GM18951 (cell line): ENCODE measurements around the gene ARFGEF2.
A peak's percentile ranks its signal among the peaks of the same experiment; 100 is the strongest.
"Not testable (repeated sequence)": the region's sequence is repeated elsewhere in the genome, so short reads cannot be mapped to it uniquely, and the experiment has no call there.

ENCODE experiments used
- POLR2A ChIP-seq: IDR thresholded peaks from 4 replicates; pipeline ENCODE4 v1.6.1; 2011; ENCODE audit warnings: mild to moderate bottlenecking; ENCODE audit not compliant: insufficient read length, insufficient read depth; ENCODE audit errors: extremely low read depth
- in situ Hi-C: fragments of 300-500 bp; cut with MboI; formaldehyde crosslinking; loops from one replicate; pipeline ENCODE4 v1.12.0; 2022; ENCODE audit warnings: low sequenced_read_pairs, mixed read lengths, inconsistent platforms; ENCODE audit not compliant: unreplicated experiment

ARFGEF2 gene

GRCh38 chr20:48921168-48921882, at the start of gene ARFGEF2:
Gene ARFGEF2 (plus strand): TSS chr20:48921711. CDS start chr20:48921890, 179 bp downstream.
- in situ Hi-C loops: no loop called here
- peak; percentile 96 for TF ChIP-seq POLR2A

GRCh38 chr20:48875233-48875913, 46.1 kb upstream of the ARFGEF2 start:
- no peak for TF ChIP-seq POLR2A
- in situ Hi-C loops: no loop called here

GRCh38 chr20:48875914-48876240, 45.6 kb upstream of the ARFGEF2 start:
- TF ChIP-seq POLR2A: no peak
- in situ Hi-C loops: no loop called here

- in situ Hi-C loops: no loop called here
- no peak for TF ChIP-seq POLR2A
These were observed 44.2 kb upstream of the ARFGEF2 start for GRCh38 chr20:48877304-48877703.

GRCh38 chr20:48878534-48879248, 42.8 kb upstream of the ARFGEF2 start:
- no peak for TF ChIP-seq POLR2A
- in situ Hi-C loops: no loop called here

DNA sequence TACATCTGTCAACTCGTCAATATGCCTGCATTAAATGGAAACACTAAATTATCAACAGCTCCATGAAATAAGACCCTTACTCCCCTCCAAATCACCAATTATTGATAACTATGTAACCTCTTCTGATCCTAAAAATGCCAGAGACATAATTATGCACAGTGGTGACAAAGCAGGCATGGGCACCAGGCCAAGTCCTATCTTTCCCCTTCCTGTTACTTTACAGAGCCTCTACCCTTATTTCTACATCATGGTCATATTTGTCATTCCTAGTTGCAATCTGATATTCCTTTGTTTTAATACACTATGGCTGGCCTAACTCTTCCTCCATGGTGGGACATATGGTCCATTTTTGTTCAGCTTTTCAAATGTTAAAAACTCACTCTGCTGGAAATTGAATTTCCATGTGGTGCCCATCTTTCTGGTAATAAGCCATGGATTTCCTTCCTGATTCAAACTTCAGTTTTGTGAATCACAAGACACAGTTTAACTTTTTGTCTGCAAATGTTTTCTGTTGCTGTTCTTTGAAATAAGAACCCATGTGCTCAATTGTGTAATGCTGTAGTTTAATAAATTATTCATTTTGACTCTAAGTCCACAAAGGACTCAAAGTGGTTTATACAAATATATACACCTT, 41.8 kb upstream of the ARFGEF2 start:
- in situ Hi-C loops: no loop called here
- TF ChIP-seq POLR2A: no peak

DNA sequence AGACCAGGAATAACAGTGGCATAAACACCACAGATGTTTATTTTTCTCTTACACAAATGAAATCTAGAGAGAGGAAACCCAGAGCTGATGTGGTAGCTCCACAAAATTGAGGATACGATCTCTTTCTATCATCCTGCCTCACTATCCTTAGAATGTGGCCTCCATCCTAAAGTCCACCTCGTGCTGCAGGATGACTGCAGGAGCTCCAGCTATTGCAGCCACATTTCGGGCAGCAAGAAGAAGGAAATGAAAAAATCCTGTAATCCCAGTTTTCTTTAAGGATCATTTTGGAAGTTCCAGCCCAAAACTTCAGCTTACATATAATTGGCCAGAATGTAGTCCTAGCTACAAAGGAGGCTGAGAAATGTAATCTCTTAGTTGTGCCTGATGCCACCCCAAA, 41.2 kb upstream of the ARFGEF2 start:
- in situ Hi-C loops: no loop called here
- no peak for TF ChIP-seq POLR2A

DNA sequence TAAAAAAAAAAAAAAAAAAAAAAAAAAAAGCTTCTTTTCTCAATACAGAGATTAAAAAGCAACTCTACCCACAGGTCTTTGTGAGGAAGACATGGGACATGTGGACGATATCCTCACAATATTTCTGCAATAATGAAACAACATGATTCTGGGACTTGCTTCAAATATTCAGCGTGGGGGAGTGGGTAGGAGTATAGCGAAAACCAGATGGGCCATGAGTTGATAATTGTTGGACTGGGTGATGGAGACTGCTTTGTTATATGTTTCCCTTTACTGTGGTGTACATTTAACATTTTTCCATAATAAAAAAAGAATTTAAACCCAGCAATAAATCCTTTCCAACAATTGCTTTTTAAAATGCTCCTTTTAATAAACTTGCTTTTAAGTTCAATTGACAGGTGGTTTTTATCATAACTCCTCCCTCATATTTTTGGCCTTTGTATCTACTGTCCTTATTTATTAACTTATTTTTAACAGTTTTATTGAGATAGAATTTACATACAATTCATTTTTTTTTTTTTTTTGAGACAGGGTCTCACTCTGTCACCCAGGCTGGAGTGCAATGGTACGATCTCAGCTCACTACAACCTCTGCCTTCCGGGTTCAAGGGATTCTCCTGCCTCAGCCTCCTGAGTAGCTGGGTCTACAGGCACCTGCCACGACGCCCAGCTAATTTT, 40.4 kb upstream of the ARFGEF2 start:
- TF ChIP-seq POLR2A: no peak
- in situ Hi-C loops: no loop called here

GRCh38 chr20:48885237-48885636, 36.3 kb upstream of the ARFGEF2 start:
- no peak for TF ChIP-seq POLR2A
- in situ Hi-C loops: no loop called here

DNA sequence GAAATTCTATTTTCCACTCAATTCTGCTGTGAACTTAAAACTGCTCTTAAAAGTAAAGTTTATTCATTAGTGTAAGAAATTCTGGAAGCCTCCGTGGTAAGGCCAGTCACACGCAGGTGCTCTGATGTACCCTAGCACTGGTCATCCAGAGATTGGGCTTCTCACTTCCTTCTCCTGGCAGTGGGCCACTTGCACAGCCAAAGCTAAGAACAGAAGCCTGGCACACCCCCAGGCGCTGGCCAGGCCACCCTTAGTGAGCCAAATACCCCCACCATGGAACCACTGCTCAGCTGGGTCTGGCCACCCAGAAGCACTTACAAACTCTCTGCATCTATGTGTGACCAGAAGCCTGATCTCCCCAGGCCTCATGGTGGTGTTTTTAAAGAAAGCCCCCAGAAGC, 35.3 kb upstream of the ARFGEF2 start:
- no peak for TF ChIP-seq POLR2A
- in situ Hi-C loops: no loop called here

DNA sequence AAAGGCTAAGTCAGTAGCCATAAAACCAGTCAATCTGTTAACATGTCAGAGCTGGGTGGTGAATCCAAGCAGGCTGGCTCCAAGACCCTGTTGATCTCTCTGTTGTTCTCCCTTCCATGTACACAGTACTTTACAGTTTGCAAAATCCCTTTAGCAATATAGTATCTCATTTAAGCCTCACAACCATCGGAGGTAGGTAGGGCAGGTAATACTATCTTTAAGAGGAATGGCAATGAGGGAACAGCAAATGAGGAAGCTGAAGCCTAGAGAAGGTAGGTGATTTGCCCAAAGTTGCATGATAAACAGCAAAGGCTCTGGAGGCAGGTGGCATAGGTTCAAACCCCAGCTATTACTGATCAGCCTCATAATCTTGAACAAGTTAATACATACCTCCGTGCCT, 34.7 kb upstream of the ARFGEF2 start:
- in situ Hi-C loops: no loop called here
- no peak for TF ChIP-seq POLR2A

DNA sequence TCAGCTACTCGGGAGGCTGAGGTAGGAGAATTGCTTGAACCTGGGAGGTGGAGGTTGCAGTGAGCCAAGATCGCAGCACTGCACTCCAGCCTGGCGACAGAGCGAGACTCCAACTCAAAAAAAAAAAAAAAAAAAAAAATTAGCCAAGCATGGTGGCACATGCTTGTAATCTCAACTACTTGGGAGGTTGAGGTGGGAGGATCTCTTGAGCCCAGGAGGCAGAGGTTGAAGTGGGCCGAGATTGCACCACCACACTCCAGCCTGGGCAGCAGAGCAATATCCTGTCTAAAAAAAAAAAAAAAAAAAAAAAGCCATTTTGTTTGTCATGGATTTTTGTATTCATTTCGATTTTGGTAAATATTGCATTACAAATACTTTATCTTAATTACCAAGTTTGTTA, 33.0 kb upstream of the ARFGEF2 start:
- in situ Hi-C loops: not testable (repeated sequence)

- TF ChIP-seq POLR2A: no peak
- in situ Hi-C loops: no loop called here
These were observed 32.2 kb upstream of the ARFGEF2 start for GRCh38 chr20:48889140-48889790.
